HEK293 (cell line): Measurements from ENCODE around the gene NUFIP2.
A peak's percentile ranks its signal among the peaks of the same experiment; 100 is the strongest.

ENCODE experiments used
- CTCF ChIA-PET: fragments of 350-600 bp; formaldehyde crosslinking; extraction: SDS; loops from one replicate; lab custom pipeline; 2021; ENCODE audit warnings: antibody characterized with exemption; lab: Yijun Ruan, JAX
- POLR2A ChIA-PET: fragments of 300-600 bp; formaldehyde crosslinking; extraction: SDS; loops from one replicate; lab custom pipeline; 2020; ENCODE audit warnings: antibody characterized with exemption, inconsistent platforms; lab: Yijun Ruan, JAX
- H3K27ac ChIP-seq: fragments of 200-500 bp; sonication (Bioruptor generic); 2 replicates; pipeline ENCODE4 v1.5.1; 2014; ENCODE audit warnings: low read depth, low read length, control low read depth, inconsistent platforms; ENCODE audit errors: extremely low read depth
- H3K36me3 ChIP-seq, 2 experiments: fragments of 200-500 bp in 1 of 2; sonication (Bioruptor generic) in 1 of 2; 1 replicate in 1 of 2; 2 replicates in 1 of 2; pipeline ENCODE4 v1.5.1; 2014 to 2017; ENCODE audit warnings: inconsistent platforms in 2 of 2, low read length in 2 of 2; ENCODE audit not compliant: control insufficient read depth in 2 of 2, insufficient read depth in 1 of 2
- H3K4me1 ChIP-seq: fragments of 200-500 bp; sonication (Bioruptor generic); 2 replicates; pipeline ENCODE4 v1.5.1; 2014; ENCODE audit warnings: mild to moderate bottlenecking, low read length, inconsistent platforms; ENCODE audit not compliant: control insufficient read depth, insufficient read depth
- H3K4me3 ChIP-seq: 2 replicates; pipeline ENCODE4 v1.5.1; 2011; ENCODE audit warnings: low read depth, mild to moderate bottlenecking, control low read depth, low read length, moderate library complexity
- H3K9me3 ChIP-seq: fragments of 200-500 bp; sonication (Bioruptor generic); 2 replicates; pipeline ENCODE4 v1.5.1; 2014; ENCODE audit warnings: low read depth, low read length, inconsistent platforms; ENCODE audit not compliant: control insufficient read depth, insufficient read depth
- ZFP37 ChIP-seq: fragments of 450-650 bp; formaldehyde crosslinking; IDR thresholded peaks from 2 replicates; pipeline ENCODE4 v1.5.1; 2016; ENCODE audit warnings: missing biosample characterization, missing genetic modification characterization
- ZFP69B ChIP-seq: fragments of 450-650 bp; formaldehyde crosslinking; IDR thresholded peaks from 2 replicates; pipeline ENCODE4 v1.5.1; 2016; ENCODE audit warnings: missing biosample characterization, missing genetic modification characterization
- ZNF140 ChIP-seq: fragments of 450-650 bp; formaldehyde crosslinking; IDR thresholded peaks from 2 replicates; pipeline ENCODE4 v1.5.1; 2016; ENCODE audit warnings: missing biosample characterization, missing genetic modification characterization
- ZNF221 ChIP-seq: fragments of 450-650 bp; formaldehyde crosslinking; IDR thresholded peaks from 2 replicates; pipeline ENCODE4 v1.5.1; 2017; ENCODE audit warnings: missing biosample characterization, missing genetic modification characterization, borderline replicate concordance
- ZNF350 ChIP-seq: fragments of 450-650 bp; formaldehyde crosslinking; IDR thresholded peaks from 2 replicates; pipeline ENCODE4 v1.5.0; 2017; ENCODE audit warnings: missing biosample characterization, mild to moderate bottlenecking, missing genetic modification characterization
- ZNF398 ChIP-seq: fragments of 450-650 bp; formaldehyde crosslinking; IDR thresholded peaks from 2 replicates; pipeline ENCODE4 v1.5.1; 2017; ENCODE audit warnings: missing biosample characterization, missing genetic modification characterization
- ZNF426 ChIP-seq: fragments of 450-650 bp; formaldehyde crosslinking; IDR thresholded peaks from 2 replicates; pipeline ENCODE4 v1.5.1; 2017; ENCODE audit warnings: missing biosample characterization, missing genetic modification characterization, mild to moderate bottlenecking, inconsistent platforms, moderate library complexity
- ZNF530 ChIP-seq: fragments of 450-650 bp; formaldehyde crosslinking; IDR thresholded peaks from 2 replicates; pipeline ENCODE4 v1.5.1; 2016; ENCODE audit warnings: low read depth, missing biosample characterization, missing genetic modification characterization
- ZNF555 ChIP-seq: fragments of 450-650 bp; formaldehyde crosslinking; conservative IDR thresholded peaks from 2 replicates; pipeline ENCODE4 v1.5.1; 2017; ENCODE audit warnings: missing biosample characterization, mild to moderate bottlenecking, missing genetic modification characterization, inconsistent platforms
- ZNF558 ChIP-seq: fragments of 450-650 bp; formaldehyde crosslinking; IDR thresholded peaks from 2 replicates; pipeline ENCODE4 v1.5.1; 2016; ENCODE audit warnings: missing biosample characterization, missing genetic modification characterization
- ZNF785 ChIP-seq: fragments of 450-650 bp; formaldehyde crosslinking; IDR thresholded peaks from 2 replicates; pipeline ENCODE4 v1.5.1; 2016; ENCODE audit warnings: missing biosample characterization, missing genetic modification characterization
- ZNF791 ChIP-seq: fragments of 450-650 bp; formaldehyde crosslinking; IDR thresholded peaks from 2 replicates; pipeline ENCODE4 v1.5.1; 2016; ENCODE audit warnings: missing biosample characterization, missing genetic modification characterization
- TF ChIP-seq, protein P1 (sequence below): fragments of 450-650 bp; formaldehyde crosslinking; IDR thresholded peaks from 2 replicates; pipeline ENCODE4 v1.5.1; 2016; ENCODE audit warnings: missing biosample characterization, missing genetic modification characterization
- TF ChIP-seq, protein P2 (sequence below): fragments of 450-650 bp; formaldehyde crosslinking; IDR thresholded peaks from 2 replicates; pipeline ENCODE4 v1.5.1; 2016; ENCODE audit warnings: missing biosample characterization, missing genetic modification characterization

NUFIP2 gene

DNA sequence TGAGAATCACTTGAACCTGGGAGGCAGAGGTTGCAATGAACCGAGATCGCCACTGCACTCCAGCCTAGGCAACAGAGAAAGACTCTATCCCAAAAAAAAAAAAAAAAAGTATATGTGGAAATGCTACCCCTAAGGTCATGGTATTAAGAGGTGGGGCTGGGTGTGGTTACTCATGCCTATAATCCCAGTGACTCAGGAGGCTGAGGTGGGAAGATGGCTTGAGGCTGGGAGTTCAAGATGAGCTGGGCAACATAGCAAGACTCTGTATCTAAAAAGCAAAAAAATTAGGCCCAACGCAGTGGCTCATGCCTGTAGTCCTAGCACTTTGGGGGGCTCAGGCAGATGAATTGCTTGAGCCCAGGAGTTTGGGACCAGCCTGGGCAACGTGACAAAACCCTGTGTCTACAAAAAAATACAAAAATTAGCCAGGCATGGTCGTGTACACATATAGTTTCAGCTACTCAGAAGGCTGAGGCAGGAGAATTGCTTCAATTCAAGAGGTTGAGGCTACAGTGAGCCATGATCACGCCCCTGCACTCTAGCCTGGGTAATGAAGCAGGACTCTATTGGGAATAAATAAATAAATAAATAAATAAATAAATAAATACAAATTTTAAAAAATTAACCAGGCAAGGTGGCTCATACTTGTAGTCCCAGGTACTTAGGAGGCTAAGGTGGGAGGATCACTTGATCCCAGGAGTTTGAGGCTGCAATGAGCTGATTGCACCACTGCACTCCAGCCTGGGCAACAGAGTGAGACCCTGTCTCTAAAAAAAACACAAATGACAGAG is 32.3 kb upstream of the NUFIP2 start (continued):
- TF ChIP-seq ZNF530 (tag by site-specific recombination) (0 out of 2 replicates have a peak, but pooled peaks have one; percentile 12), ZNF221 (tag by site-specific recombination) (no peak), ZNF555 (peak; percentile 55), ZNF140 (tag by site-specific recombination) (peak; percentile 42; the same call in 1 of the 2 replicates), ZNF558 (tag by site-specific recombination) (0 out of 2 replicates have a peak, but pooled peaks have one; percentile 42)
- TF ChIP-seq, all 188 proteins: peak for 20

DNA sequence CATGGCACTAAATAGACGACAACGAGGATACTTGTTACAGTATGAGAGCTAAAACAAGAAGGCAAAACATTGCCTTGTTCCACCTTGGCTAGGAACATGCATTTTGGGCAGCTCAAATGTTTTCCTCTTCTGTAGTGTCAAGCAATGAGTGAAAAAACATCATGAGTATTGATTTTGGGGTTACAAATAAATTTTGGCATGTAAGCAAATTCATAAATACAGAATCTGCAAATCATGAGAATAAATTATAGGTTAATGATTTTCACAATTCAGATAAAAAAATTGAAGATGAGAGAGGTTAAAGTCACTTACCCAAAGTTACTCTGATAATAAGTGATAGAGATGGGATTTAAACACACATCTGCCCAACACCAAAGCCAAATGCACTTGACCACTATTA is 28.4 kb upstream of the NUFIP2 start:
- POLR2A ChIA-PET, result interaction anchor here (1.1 kb wide), 1 partner anchor 28 kb away, joined by 3 read pairs; the partner anchor contains the start of gene NUFIP2
- Histone ChIP-seq H3K4me1 (no peaks in the 10 kb centered on the region), H3K27ac (no peak overlapping the region), H3K36me3 (no peaks in the 10 kb centered on the region), H3K4me3 (no peak overlapping the region), H3K9me3 (no peaks in the 10 kb centered on the region)
- CTCF ChIA-PET, result interaction anchor here (2.0 kb wide), 1 partner anchor 48 kb away, joined by 5 read pairs; no protein-coding TSS in a partner anchor
- no peak for TF ChIP-seq ZNF350 (tag by site-specific recombination)

DNA sequence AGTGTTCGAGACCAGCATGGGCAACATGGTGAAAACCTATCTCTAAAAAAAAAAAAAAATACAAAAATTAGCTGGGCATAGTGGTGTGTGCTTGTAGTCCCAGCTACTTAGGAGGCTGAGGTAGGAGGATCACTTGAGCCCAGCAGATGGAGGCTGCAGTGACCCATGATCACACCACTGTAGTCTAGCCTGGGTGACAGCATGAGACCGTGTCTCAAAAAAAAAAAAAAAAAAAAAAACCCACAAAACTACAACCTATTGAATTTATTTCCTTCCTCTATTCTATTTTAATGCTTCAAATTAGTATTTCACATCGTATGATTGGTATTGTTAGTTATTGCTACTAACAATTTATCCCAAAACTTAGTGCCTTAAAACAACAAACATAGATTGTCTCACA is 9.4 kb upstream of the NUFIP2 start:
- ChIA-PET POLR2A (interaction anchor here (3.0 kb wide), 1 partner anchor 9 kb away, joined by 33 read pairs; the partner anchor contains the start of gene NUFIP2), CTCF (interaction anchor here (0.6 to 1.5 kb wide), 4 partner anchors 13 to 131 kb away, joined by 3 read pairs; no protein-coding TSS in a partner anchor)
- Histone ChIP-seq H3K27ac (no peak overlapping the region), H3K4me3 (no peak overlapping the region), H3K4me1 (no peaks in the 10 kb centered on the region), H3K9me3 (no peaks in the 10 kb centered on the region), H3K36me3 (no peaks in the 10 kb centered on the region)
- no peak for TF ChIP-seq ZNF426 (tag by site-specific recombination)
- no peak for TF ChIP-seq ZNF398 (tag by site-specific recombination)
- TF ChIP-seq ZFP37 (tag by site-specific recombination), result no peak
- no peak for TF ChIP-seq ZFP69B (tag by site-specific recombination)
- TF ChIP-seq, protein P1, sequence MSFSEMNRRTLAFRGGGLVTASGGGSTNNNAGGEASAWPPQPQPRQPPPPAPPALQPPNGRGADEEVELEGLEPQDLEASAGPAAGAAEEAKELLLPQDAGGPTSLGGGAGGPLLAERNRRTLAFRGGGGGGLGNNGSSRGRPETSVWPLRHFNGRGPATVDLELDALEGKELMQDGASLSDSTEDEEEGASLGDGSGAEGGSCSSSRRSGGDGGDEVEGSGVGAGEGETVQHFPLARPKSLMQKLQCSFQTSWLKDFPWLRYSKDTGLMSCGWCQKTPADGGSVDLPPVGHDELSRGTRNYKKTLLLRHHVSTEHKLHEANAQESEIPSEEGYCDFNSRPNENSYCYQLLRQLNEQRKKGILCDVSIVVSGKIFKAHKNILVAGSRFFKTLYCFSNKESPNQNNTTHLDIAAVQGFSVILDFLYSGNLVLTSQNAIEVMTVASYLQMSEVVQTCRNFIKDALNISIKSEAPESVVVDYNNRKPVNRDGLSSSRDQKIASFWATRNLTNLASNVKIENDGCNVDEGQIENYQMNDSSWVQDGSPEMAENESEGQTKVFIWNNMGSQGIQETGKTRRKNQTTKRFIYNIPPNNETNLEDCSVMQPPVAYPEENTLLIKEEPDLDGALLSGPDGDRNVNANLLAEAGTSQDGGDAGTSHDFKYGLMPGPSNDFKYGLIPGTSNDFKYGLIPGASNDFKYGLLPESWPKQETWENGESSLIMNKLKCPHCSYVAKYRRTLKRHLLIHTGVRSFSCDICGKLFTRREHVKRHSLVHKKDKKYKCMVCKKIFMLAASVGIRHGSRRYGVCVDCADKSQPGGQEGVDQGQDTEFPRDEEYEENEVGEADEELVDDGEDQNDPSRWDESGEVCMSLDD, result no peak
- no peak for TF ChIP-seq ZNF785 (tag by site-specific recombination)
- TF ChIP-seq ZNF791, result no peak
- TF ChIP-seq, protein P2, sequence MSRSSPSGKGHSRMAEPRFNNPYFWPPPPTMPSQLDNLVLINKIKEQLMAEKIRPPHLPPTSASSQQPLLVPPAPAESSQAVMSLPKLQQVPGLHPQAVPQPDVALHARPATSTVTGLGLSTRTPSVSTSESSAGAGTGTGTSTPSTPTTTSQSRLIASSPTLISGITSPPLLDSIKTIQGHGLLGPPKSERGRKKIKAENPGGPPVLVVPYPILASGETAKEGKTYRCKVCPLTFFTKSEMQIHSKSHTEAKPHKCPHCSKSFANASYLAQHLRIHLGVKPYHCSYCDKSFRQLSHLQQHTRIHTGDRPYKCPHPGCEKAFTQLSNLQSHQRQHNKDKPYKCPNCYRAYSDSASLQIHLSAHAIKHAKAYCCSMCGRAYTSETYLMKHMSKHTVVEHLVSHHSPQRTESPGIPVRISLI (tag by site-specific recombination), result 0 out of 2 replicates have a peak, but pooled peaks have one; percentile 19
